ENCODE measurements around the gene NOL3. TPM values are rescaled to one million over a fixed set of nuclear protein-coding genes. Genes with fewer than 3 reads are reported as not detected.

The NOL3 gene
- total RNA-seq, 1 experiment from 2014 or later: 5.6 TPM

DNA sequence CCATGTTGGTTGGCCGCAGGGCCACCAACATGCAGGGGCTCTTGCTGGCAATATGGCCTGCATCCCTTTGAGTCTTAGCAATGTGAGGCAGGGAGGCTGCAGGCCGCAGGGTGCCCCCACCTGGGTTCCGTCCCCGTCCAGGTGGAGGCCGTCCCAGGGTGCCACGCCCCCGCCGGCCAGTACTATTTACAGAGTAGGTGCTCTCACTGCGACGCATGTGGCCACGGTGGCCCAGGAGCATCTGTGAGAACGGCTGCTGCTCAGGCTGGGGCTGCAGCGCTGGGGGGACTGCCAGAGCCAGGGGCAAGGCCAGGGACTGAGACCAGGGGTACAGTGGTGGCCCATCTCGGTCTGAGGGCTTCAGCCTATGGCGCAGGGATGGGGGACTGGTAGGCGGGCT is 9.8 kb downstream of the NOL3 start:
- Histone ChIP-seq H4K91ac (ENCODE audit: insufficient read length, low read depth, low read length) (no peak overlapping the region), H2BK12ac (ENCODE audit: insufficient read length, low read depth, low read length) (no peak overlapping the region), H3K4me1 (ENCODE audit: insufficient read depth, low read length) (peaks cover 2% of the 10 kb centered on the region; the same call in 1 of the 2 replicates), H3K79me1 (ENCODE audit: insufficient read depth, low read depth, low read length, poor library complexity, severe bottlenecking) (no peaks in the 10 kb centered on the region), H2BK120ac (ENCODE audit: low read depth, low read length, poor library complexity, severe bottlenecking) (no peak overlapping the region), H3K4ac (ENCODE audit: low read depth, low read length) (no peak overlapping the region), H3K79me2 (ENCODE audit: insufficient read depth, low read length) (no peaks in the 10 kb centered on the region), H4K5ac (ENCODE audit: insufficient read length, low read depth, low read length) (no peak overlapping the region), H2AK5ac (ENCODE audit: insufficient read length, low read length) (no peak overlapping the region), H3K14ac (ENCODE audit: insufficient read depth, low read length) (no peak overlapping the region), H3K23me2 (ENCODE audit: insufficient read length, low read depth, low read length, poor library complexity, severe bottlenecking) (peaks cover 22% of the 10 kb centered on the region), H3K4me2 (ENCODE audit: insufficient read depth, insufficient read length, low read length) (no peak overlapping the region), H4K20me1 (ENCODE audit: control insufficient read depth, insufficient read depth, insufficient read length) (no peaks in the 10 kb centered on the region), H3T11ph (ENCODE audit: low read length) (no peak overlapping the region), H3K9ac (ENCODE audit: extremely low read depth, insufficient read length, low read length) (no peak overlapping the region), H3K9me3 (ENCODE audit: control insufficient read depth, low read depth, low read length) (no peaks in the 10 kb centered on the region), H2AFZ (ENCODE audit: low read length) (no peak overlapping the region), H3K23ac (ENCODE audit: insufficient read length, low read depth, low read length) (no peak overlapping the region), H2BK5ac (ENCODE audit: insufficient read length, low read length) (no peak overlapping the region), H3K18ac (ENCODE audit: insufficient read length, low read depth, low read length) (no peak overlapping the region), H2BK20ac (ENCODE audit: low read depth, low read length, poor library complexity, severe bottlenecking) (no peak overlapping the region), H3K27ac (ENCODE audit: insufficient read length, low read depth, low read length) (no peak overlapping the region), H2BK15ac (ENCODE audit: low read depth, low read length) (no peak overlapping the region), H4K8ac (replicated peaks; ENCODE audit: insufficient read length, low read depth, low read length) (no peak overlapping the region), H3K27me3 (ENCODE audit: insufficient read depth, low read length) (peaks cover 8% of the 10 kb centered on the region; the same call in 1 of the 2 replicates), H3K56ac (ENCODE audit: insufficient read length, low read depth, low read length) (no peak overlapping the region)
- Mint-ChIP-seq H3K27me3 (ENCODE audit: low read depth) (peaks cover 38% of the 10 kb centered on the region), H3K4me3 (no peak overlapping the region), H3K4me1 (peaks cover 17 to 18% of the 10 kb centered on the region in 2 experiments), H3K27ac (no peak overlapping the region), H3K36me3 (ENCODE audit: insufficient read depth in 1 of 3, low read depth in 3 of 3) (peaks cover 0 to 7% (median 4%) of the 10 kb centered on the region in 3 experiments; a peak in 2 of 7 replicates), H3K9me3 (no peaks in the 10 kb centered on the region)
- DNase-seq: no peak
- TF ChIP-seq, protein P1, sequence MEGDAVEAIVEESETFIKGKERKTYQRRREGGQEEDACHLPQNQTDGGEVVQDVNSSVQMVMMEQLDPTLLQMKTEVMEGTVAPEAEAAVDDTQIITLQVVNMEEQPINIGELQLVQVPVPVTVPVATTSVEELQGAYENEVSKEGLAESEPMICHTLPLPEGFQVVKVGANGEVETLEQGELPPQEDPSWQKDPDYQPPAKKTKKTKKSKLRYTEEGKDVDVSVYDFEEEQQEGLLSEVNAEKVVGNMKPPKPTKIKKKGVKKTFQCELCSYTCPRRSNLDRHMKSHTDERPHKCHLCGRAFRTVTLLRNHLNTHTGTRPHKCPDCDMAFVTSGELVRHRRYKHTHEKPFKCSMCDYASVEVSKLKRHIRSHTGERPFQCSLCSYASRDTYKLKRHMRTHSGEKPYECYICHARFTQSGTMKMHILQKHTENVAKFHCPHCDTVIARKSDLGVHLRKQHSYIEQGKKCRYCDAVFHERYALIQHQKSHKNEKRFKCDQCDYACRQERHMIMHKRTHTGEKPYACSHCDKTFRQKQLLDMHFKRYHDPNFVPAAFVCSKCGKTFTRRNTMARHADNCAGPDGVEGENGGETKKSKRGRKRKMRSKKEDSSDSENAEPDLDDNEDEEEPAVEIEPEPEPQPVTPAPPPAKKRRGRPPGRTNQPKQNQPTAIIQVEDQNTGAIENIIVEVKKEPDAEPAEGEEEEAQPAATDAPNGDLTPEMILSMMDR (conservative IDR thresholded peaks at IDR 0.05): no peak
- no CpG with 5 or more reads among the region's 16 CpGs for WGBS (ENCODE audit: extremely low coverage, insufficient read length, low lambda C conversion rate)
